Mucosa of descending colon (tissue), 3 donors: ENCODE results near the gene SLC25A13. TPM values are rescaled to one million over a fixed set of nuclear protein-coding genes. Genes with fewer than 3 reads are reported as not detected.

Source experiments
- ATAC-seq: fragments of 200-7000 bp; cut with Tn5 transposase; one replicate; pipeline ENCODE4 v1.9.1; 2020; ENCODE audit warnings: mild to moderate bottlenecking, moderate library complexity
- DNase-seq, 3 donors: peaks; one replicate each; pipeline ENCODE4 v3.0.0-alpha.2; 2020
- H3K36me3 ChIP-seq: fragments of 200-600 bp; one replicate; pipeline ENCODE4 v1.8.0; 2021; ENCODE audit warnings: low read depth, mild to moderate bottlenecking
- H3K4me1 ChIP-seq: fragments of 200-600 bp; one replicate; pipeline ENCODE4 v1.8.0; 2021; ENCODE audit warnings: low read depth, mild to moderate bottlenecking
- H3K4me3 ChIP-seq: fragments of 200-600 bp; one replicate; pipeline ENCODE4 v1.8.0; 2021; ENCODE audit warnings: mild to moderate bottlenecking
- H3K9me3 ChIP-seq: fragments of 200-600 bp; one replicate; pipeline ENCODE4 v1.8.0; 2021; ENCODE audit warnings: mild to moderate bottlenecking
- intact Hi-C, 2 donors: fragments of 100-400 bp; cut with DNase I in 1 of 2; cut with micrococcal nuclease in 1 of 2; formaldehyde crosslinking; loops; one replicate each; pipeline versions ENCODE4 v1.11.0 to v1.11.1; 2022; cut with DNase I, micrococcal nuclease
- total RNA-seq, 3 donors: library from RNA; stranded (reverse); fragmentation: NEBNext Ultra II Directional in 2 of 3; extraction: Animal tissue kit (Norgen Biotek cat#: 25700) in 2 of 3; gene quantifications; one replicate each; pipeline versions ENCODE4 v1.2.1 to v1.2.4, GENCODE V29; 2021 to 2023
- TF ChIP-seq, protein P1 (sequence below): fragments of 200-600 bp; IDR thresholded peaks from one replicate; pipeline ENCODE4 v1.8.0; 2022; ENCODE audit warnings: antibody characterized with exemption, mild to moderate bottlenecking
- donor health status: DM: no; HTN: no; CAD: no; lungs with moderate emphysema.
- donor health status: DM: no; HTN: no; CAD: no.
- donor health status: DM: no; HTN: yes; CAD: no.

The SLC25A13 gene
- total RNA-seq, 3 donors from 2014 or later = 33.5 to 65.1 (median 42.7) TPM

DNA sequence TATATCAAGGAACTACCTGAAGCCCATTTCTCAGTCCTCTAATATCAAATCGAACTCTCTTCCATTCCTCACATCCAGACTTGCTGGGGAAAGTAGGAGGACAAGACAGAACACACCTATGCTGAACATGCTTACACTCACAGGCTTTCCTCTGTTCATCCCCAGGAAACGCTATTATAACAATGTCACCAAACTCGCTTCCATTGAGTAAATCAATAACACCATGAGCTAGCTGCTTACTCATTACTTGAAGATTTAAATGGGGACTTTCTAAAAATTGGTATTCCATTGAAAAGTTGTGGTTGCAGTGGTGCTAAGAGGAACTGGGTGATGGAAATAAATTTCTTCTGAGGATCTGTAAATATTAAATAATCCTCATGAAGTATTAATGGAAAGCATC, 88.8 kb downstream of the SLC25A13 start:
- TF ChIP-seq, protein P1, sequence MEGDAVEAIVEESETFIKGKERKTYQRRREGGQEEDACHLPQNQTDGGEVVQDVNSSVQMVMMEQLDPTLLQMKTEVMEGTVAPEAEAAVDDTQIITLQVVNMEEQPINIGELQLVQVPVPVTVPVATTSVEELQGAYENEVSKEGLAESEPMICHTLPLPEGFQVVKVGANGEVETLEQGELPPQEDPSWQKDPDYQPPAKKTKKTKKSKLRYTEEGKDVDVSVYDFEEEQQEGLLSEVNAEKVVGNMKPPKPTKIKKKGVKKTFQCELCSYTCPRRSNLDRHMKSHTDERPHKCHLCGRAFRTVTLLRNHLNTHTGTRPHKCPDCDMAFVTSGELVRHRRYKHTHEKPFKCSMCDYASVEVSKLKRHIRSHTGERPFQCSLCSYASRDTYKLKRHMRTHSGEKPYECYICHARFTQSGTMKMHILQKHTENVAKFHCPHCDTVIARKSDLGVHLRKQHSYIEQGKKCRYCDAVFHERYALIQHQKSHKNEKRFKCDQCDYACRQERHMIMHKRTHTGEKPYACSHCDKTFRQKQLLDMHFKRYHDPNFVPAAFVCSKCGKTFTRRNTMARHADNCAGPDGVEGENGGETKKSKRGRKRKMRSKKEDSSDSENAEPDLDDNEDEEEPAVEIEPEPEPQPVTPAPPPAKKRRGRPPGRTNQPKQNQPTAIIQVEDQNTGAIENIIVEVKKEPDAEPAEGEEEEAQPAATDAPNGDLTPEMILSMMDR = no peak
- DNase-seq = no peak
- Histone ChIP-seq H3K36me3 (no peaks in the 10 kb centered on the region), H3K4me3 (no peak overlapping the region), H3K4me1 (no peaks in the 10 kb centered on the region), H3K9me3 (no peaks in the 10 kb centered on the region)
- intact Hi-C loops = no loop called here
- no peak for ATAC-seq

DNA sequence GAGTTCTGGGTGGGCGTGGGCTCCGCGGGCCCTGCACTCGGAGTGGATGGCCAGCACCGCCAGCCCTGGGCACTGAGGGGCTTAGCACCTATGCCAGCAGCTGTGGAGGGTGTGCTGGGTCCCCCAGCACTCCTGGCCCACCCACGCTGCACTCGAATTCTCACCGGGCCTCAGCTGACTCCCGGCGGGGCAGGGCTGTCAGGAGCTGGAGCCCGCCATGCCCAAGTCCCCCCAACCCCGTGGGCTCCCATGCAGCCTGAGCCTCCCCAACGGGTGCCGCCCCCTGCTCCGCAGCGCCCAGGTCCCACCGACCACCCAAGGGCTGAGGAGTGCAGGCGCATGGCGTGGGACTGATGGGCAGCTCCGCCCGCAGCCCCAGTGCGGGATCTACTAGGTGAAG, 93.1 kb downstream of the SLC25A13 start:
- no peaks in the 10 kb centered on the region for H3K36me3 ChIP-seq
- TF ChIP-seq, protein P1 = no peak
- H3K4me3 ChIP-seq = no peak overlapping the region
- H3K4me1 ChIP-seq = no peaks in the 10 kb centered on the region
- no peaks in the 10 kb centered on the region for H3K9me3 ChIP-seq
- intact Hi-C loops = no loop called here
- ATAC-seq (no peak), DNase-seq (no peak)

DNA sequence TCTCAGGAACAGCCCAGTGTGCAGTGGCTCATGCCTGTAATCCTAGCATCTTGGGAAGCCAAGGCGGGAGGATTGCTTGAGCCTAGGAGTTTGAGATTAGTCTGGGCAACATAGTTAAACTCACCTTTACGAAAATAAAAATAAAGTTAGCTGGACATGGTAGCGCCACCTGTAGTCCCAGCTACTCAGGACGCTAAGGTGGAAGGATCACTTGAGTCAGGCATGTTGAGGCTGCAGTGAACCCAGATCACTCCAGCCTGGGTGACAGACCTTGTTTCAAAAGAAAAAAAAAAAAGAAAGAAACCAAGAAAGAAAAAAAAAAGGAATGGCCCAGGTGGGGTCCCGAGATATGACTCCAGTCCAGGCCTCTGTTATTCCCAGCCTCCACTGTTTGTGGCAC, 96.6 kb downstream of the SLC25A13 start:
- Histone ChIP-seq H3K4me1 (no peaks in the 10 kb centered on the region), H3K4me3 (no peak overlapping the region), H3K36me3 (no peaks in the 10 kb centered on the region), H3K9me3 (no peaks in the 10 kb centered on the region)
- intact Hi-C loops = no loop called here
- DNase-seq = no peak
- ATAC-seq = no peak
- TF ChIP-seq, protein P1 = no peak

DNA sequence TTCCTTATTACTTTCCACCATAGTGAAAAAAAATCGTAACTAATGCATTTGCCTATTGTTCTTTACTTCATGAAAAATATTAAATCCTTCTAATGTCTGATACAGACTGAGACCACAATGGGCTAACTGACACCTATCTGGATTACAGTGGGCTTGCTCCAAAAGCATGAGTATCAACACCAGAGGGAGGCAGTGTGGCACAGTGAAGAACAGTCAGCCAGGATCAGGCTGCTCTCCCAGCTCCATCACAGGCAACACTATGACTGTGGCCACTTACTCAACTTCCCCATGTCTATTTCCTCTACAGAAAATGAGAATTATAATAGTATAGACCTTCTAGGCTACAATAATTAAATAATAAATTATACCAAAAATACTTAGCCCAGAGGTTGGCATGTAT, 97.2 kb downstream of the SLC25A13 start:
- peak in 1 of 3 donors; percentile 14 for DNase-seq
- Histone ChIP-seq H3K4me1 (no peaks in the 10 kb centered on the region), H3K4me3 (no peak overlapping the region), H3K36me3 (no peaks in the 10 kb centered on the region), H3K9me3 (no peaks in the 10 kb centered on the region)
- no peak for ATAC-seq
- TF ChIP-seq, protein P1 = no peak
- intact Hi-C loops = no loop called here

DNA sequence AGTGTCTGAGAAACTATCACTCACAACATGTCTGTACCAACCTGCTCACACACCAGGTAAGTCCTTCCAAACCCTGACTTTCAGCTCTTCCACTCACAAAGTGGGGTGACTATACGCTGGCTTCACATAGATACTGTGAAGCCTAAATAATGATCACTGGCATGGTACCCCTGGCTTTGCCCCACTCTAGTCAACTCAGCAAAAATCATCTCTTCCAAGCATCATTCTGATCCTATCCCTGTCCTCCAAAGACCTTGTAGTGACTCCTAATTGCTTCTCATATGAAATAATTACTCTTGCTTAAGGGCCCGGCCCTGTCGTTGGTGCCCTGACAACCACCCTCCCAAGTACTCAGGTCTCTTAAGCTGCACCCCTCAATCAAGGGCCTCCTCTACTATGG, 97.8 kb downstream of the SLC25A13 start:
- DNase-seq (no peak), ATAC-seq (no peak)
- Histone ChIP-seq H3K36me3 (no peaks in the 10 kb centered on the region), H3K4me3 (no peak overlapping the region), H3K4me1 (no peaks in the 10 kb centered on the region), H3K9me3 (no peaks in the 10 kb centered on the region)
- intact Hi-C loops = no loop called here
- TF ChIP-seq, protein P1 = no peak

DNA sequence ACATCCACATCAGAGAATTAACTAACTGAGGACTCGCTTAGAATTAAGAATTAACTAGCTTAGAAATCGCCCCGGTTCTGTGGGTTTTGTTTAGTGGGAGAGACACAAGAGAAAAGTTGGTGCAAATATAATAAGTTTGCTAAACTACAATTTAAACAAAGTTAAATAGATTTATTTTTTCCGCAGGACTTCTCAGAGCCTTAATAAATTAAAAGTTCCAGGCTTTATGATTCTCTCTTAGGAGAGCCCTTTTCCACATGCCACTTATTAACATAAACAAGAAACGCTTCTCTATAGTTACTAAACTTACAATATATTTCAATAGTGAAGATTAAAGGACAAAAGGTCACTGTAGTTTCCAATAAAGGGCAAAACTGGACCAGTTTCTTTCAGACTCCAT, 100.0 kb downstream of the SLC25A13 start:
- ATAC-seq = no peak
- intact Hi-C loops = no loop called here

More for the DNA sequence above, 100.0 kb downstream of the SLC25A13 start:
- H3K9me3 ChIP-seq = no peaks in the 10 kb centered on the region
- no peak for DNase-seq
- no peak overlapping the region for H3K4me3 ChIP-seq
- H3K4me1 ChIP-seq = no peaks in the 10 kb centered on the region
- no peaks in the 10 kb centered on the region for H3K36me3 ChIP-seq
- TF ChIP-seq, protein P1 = no peak
